PC-3 (cell line): Measurements from ENCODE around the gene SRXN1. TPM values are rescaled to one million over a fixed set of nuclear protein-coding genes. Genes with fewer than 3 reads are reported as not detected.

Source experiments
- ATAC-seq: fragments of 200-7000 bp; cut with Tn5 transposase; 2 replicates; pipeline ENCODE4 v1.9.1; 2020; ENCODE audit warnings: mild to moderate bottlenecking, moderate library complexity
- BruUV-seq: library from RNA; stranded (reverse); fragments of 400-500 nt; replicated peaks from 2 replicates; lab custom pipeline; 2021; lab: Mats Ljungman, UMichigan
- CTCF ChIA-PET: fragments of 300-600 bp; sonication (Branson Sonifier 250); formaldehyde crosslinking; loops from one replicate; lab custom pipeline; 2022; ENCODE audit warnings: antibody characterized with exemption; lab: Charles Lee
- POLR2A ChIA-PET: fragments of 300-600 bp; sonication (Branson Sonifier 250); formaldehyde crosslinking; loops from one replicate; lab custom pipeline; 2022; ENCODE audit warnings: antibody characterized with exemption; ENCODE audit not compliant: unreplicated experiment; lab: Charles Lee
- DNase-seq: peaks from one replicate; pipeline ENCODE4 v3.0.0-alpha.2; 2015
- H2AFZ ChIP-seq: fragments of 300-600 bp; sonication (generic); 2 replicates; pipeline ENCODE4 v1.6.0; 2016; ENCODE audit warnings: antibody characterized with exemption, low read length
- H3F3A ChIP-seq: fragments of 300-600 bp; sonication (generic); one replicate; pipeline ENCODE4 v1.6.0; 2017; ENCODE audit warnings: antibody characterized with exemption, low read length, control low read depth, mild to moderate bottlenecking; ENCODE audit not compliant: unreplicated experiment
- H3K27ac ChIP-seq: fragments of 300-600 bp; sonication (generic); 2 replicates; pipeline ENCODE4 v1.5.1; 2016; ENCODE audit warnings: mild to moderate bottlenecking, low read length
- H3K27me3 ChIP-seq: fragments of 300-600 bp; sonication (generic); 2 replicates; pipeline ENCODE4 v1.6.1; 2016; ENCODE audit warnings: low read length, mixed read lengths
- H3K36me3 ChIP-seq: fragments of 300-600 bp; sonication (generic); 2 replicates; pipeline ENCODE4 v1.6.1; 2016; ENCODE audit warnings: low read depth, mixed run types, low read length, mixed read lengths
- H3K4me1 ChIP-seq: fragments of 300-600 bp; sonication (generic); 2 replicates; pipeline ENCODE4 v1.5.1; 2016; ENCODE audit warnings: low read length; ENCODE audit not compliant: insufficient read depth
- H3K4me2 ChIP-seq: fragments of 300-600 bp; sonication (generic); 2 replicates; pipeline ENCODE4 v1.6.0; 2016; ENCODE audit warnings: low read length
- H3K4me3 ChIP-seq: fragments of 300-600 bp; sonication (generic); 2 replicates; pipeline ENCODE4 v1.5.1; 2016; ENCODE audit warnings: mild to moderate bottlenecking, low read length, mixed read lengths
- H3K79me2 ChIP-seq: fragments of 300-600 bp; sonication (generic); 2 replicates; pipeline ENCODE4 v1.6.1; 2017; ENCODE audit warnings: low read length, mixed read lengths
- H3K9ac ChIP-seq: fragments of 300-600 bp; sonication (generic); 2 replicates; pipeline ENCODE4 v1.6.0; 2016; ENCODE audit warnings: mild to moderate bottlenecking, low read length
- H3K9me2 ChIP-seq: fragments of 300-600 bp; sonication (generic); replicated peaks from 2 replicates; pipeline ENCODE4 v1.6.1; 2016; ENCODE audit warnings: mixed run types, low read length, mixed read lengths
- H3K9me3 ChIP-seq: fragments of 300-600 bp; sonication (generic); 2 replicates; pipeline ENCODE4 v1.6.1; 2016; ENCODE audit warnings: low read length, mixed read lengths
- H4K20me1 ChIP-seq: fragments of 300-600 bp; sonication (generic); 2 replicates; pipeline ENCODE4 v1.6.1; 2016; ENCODE audit warnings: low read length, mixed read lengths
- EZH2 ChIP-seq: fragments of 300-600 bp; sonication (generic); IDR thresholded peaks from one replicate; pipeline ENCODE4 v1.6.1; 2017; ENCODE audit warnings: antibody characterized with exemption, mild to moderate bottlenecking, low read length; ENCODE audit not compliant: unreplicated experiment
- EZH2phosphoT487 ChIP-seq: fragments of 300-600 bp; sonication (generic); IDR thresholded peaks from 2 replicates; pipeline ENCODE4 v1.6.1; 2018; ENCODE audit warnings: mild to moderate bottlenecking, antibody characterized with exemption, low read length, borderline replicate concordance
- intact Hi-C: fragments of 100-400 bp; cut with micrococcal nuclease; formaldehyde crosslinking; loops from 2 replicates; pipeline ENCODE4 v1.9.0; 2023
- total RNA-seq: library from RNA; depleted of rRNA; stranded (reverse); fragments of >200 nt; gene quantifications from 2 replicates; pipeline ENCODE4 v1.2.3, GENCODE V29; 2014
- TF ChIP-seq, protein P1 (sequence below): fragments of 300-600 bp; sonication (generic); conservative IDR thresholded peaks from 2 replicates; pipeline ENCODE4 v1.5.1; 2017; ENCODE audit warnings: antibody characterized with exemption, low read depth, mild to moderate bottlenecking, low read length

Gene SRXN1
- total RNA-seq, 1 experiment from 2014 or later: 105 TPM

DNA sequence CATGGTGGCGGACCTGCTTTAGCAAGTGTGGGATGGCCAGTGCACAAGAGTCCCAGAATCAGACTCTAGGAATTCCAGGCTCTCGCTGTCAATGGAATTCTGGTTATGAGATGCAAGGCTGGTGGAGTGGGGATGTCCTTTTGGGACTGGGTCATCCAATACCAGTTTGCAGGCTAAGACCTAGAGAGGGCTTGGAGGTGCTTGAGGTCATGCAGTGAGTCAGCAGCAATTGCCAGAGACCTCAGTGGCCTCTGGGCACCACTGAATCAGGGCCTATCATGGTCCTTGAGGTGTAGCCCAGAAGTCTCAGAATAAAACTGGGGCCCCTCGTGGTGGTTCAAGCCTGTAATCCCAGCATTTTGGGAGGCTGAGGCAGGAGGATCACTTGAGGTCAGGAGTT, 24.0 kb upstream of the SRXN1 start:
- intact Hi-C loops: no loop called here
- Histone ChIP-seq H3K4me1 (peaks cover 5% of the 10 kb centered on the region), H3K36me3 (no peaks in the 10 kb centered on the region), H2AFZ (no peak overlapping the region), H3K9me3 (no peaks in the 10 kb centered on the region), H3K79me2 (no peaks in the 10 kb centered on the region), H3K4me3 (no peak overlapping the region), H3K9me2 (no peaks in the 10 kb centered on the region), H4K20me1 (peaks cover 4% of the 10 kb centered on the region; the same call in 1 of the 2 replicates), H3K9ac (no peak overlapping the region), H3K27me3 (peaks cover 83% of the 10 kb centered on the region), H3K4me2 (no peak overlapping the region), H3F3A (no peaks in the 10 kb centered on the region), H3K27ac (no peak overlapping the region)
- DNase-seq: no peak
- BruUV-seq: no TSS peak
- POLR2A ChIA-PET: no interaction called here
- CTCF ChIA-PET: no interaction called here
- no peak for ATAC-seq
- TF ChIP-seq EZH2 (no peak), EZH2phosphoT487 (no peak)
- TF ChIP-seq, protein P1, sequence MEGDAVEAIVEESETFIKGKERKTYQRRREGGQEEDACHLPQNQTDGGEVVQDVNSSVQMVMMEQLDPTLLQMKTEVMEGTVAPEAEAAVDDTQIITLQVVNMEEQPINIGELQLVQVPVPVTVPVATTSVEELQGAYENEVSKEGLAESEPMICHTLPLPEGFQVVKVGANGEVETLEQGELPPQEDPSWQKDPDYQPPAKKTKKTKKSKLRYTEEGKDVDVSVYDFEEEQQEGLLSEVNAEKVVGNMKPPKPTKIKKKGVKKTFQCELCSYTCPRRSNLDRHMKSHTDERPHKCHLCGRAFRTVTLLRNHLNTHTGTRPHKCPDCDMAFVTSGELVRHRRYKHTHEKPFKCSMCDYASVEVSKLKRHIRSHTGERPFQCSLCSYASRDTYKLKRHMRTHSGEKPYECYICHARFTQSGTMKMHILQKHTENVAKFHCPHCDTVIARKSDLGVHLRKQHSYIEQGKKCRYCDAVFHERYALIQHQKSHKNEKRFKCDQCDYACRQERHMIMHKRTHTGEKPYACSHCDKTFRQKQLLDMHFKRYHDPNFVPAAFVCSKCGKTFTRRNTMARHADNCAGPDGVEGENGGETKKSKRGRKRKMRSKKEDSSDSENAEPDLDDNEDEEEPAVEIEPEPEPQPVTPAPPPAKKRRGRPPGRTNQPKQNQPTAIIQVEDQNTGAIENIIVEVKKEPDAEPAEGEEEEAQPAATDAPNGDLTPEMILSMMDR: no peak

DNA sequence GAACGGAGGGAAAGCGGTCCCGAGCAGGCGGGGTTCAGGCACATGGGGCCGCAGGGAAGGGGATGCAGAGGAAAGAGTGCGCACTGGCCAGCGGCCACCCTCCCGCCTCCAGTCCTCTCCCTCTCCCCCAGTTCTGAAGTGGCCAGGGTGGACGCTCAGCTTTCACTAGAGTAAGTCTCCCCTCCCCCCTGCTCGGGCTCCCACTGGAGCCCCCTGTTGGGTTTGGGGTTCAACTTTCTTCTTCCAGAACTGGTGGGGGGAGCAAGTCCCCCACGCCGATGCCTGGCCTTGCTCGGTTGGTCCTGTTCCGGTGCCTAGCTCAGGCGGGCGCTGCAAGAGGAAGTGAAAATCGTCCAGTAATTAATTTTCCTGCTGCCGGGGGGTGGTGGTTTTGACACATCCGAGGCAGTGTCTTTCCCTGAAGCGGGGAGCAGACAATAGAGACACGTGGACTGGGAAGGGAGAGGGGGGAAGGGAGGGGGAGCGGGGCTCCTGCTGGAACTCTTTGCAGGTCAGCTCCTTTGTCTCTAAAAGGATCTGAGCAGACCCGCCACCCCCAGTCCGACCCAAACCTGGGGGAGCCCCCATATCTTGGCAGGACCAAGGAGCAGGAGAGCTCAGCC, 23.4 kb upstream of the SRXN1 start:
- H3K79me2 ChIP-seq: no peaks in the 10 kb centered on the region
- peaks cover 83% of the 10 kb centered on the region for H3K27me3 ChIP-seq
- no peak overlapping the region for H3K9ac ChIP-seq
- peaks cover 4% of the 10 kb centered on the region; the same call in 1 of the 2 replicates for H4K20me1 ChIP-seq
- ATAC-seq (no peak), DNase-seq (no peak)
- no peaks in the 10 kb centered on the region for H3K36me3 ChIP-seq
- POLR2A ChIA-PET: no interaction called here
- BruUV-seq: no TSS peak
- TF ChIP-seq, protein P1: no peak
- TF ChIP-seq EZH2 (no peak), EZH2phosphoT487 (no peak)
- intact Hi-C loops: no loop called here
- no peaks in the 10 kb centered on the region for H3F3A ChIP-seq
- peaks cover 5% of the 10 kb centered on the region for H3K4me1 ChIP-seq
- H3K4me3 ChIP-seq: no peak overlapping the region
- no peak overlapping the region for H2AFZ ChIP-seq
- CTCF ChIA-PET: no interaction called here
- no peak overlapping the region for H3K27ac ChIP-seq
- H3K4me2 ChIP-seq: no peak overlapping the region
- no peaks in the 10 kb centered on the region for H3K9me3 ChIP-seq
- H3K9me2 ChIP-seq: no peaks in the 10 kb centered on the region
